HG03571 (cell line): ENCODE results near the gene LAMTOR4.
"Not testable (repeated sequence)": the region's sequence is repeated elsewhere in the genome, so short reads cannot be mapped to it uniquely, and the experiment has no call there.

Source experiments
- ATAC-seq: cut with Tn5 transposase; IDR thresholded peaks from one replicate; pipeline ENCODE4 v1.9.1; 2021; ENCODE audit not compliant: unreplicated experiment

LAMTOR4 gene

DNA sequence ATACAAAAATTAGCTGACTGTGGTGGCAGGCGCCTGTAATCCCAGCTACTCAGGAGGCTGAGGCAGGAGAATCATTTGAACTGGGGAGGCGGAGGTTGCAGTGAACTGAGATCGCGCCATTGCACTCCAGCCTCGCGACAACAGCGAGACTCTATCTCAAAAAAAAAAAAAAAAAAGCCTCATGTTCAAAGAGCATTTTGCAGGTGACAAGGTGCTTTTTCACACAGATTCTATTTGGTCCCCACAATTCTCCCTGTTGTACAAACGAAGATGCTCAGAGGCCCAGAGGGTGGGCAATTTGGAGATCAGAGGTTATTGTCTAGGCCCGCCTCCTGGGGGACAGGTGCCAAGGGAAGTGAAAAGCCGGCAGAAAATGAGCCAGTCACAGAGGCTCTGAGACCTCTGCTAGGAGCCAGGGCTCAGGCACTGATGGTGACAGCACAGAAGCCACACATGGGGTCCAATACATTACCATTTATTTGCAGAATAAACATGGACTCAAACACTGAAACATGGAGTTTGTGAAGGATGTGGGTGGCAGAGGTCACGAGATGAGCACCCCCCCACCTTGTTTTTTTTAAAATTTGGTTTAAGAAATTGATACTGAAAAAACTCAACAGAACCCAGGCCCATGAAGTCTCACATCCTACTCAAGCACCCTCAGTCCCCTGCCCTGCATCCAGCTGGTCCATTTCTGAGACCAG, 20.6 kb downstream of the LAMTOR4 start:
- no peak for ATAC-seq

DNA sequence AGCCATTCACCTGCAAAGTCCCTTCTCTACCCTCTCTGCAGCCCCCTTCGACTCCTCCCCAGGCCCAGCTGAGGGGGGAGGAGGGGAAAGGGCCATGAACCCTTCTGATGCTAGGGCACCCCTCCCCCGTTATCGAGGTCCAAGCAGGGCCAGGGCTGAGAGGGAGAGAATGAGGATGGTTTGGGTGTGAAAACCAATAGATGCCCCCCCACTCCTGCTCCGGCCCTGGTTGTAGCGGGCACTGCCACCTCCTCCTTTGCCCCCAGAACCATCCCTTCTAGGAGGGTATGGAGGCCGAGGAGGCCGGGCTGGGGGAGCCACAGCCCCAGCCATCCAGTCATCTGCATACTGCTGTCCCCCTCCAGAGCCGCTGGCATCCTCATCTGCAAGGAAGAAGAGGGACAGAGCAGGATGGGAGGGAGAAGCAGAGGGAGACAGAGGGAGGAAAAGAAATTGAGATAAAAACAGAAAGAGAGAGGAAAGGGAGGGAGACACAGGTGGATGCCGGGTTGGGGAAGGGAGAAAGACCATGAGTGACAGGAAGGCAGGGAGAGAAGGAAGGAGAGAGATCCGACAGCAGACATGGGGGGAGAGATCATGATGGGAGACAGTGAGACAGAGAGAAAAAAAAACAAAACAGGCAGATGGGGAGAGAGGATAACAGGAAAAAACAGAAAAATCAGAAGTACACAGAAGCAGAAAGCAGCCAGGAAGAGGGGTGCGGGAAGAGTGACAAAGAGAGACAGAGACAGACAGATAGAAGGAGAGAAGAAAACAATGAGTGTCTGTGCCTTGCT, 21.6 kb downstream of the LAMTOR4 start:
- no peak for ATAC-seq

DNA sequence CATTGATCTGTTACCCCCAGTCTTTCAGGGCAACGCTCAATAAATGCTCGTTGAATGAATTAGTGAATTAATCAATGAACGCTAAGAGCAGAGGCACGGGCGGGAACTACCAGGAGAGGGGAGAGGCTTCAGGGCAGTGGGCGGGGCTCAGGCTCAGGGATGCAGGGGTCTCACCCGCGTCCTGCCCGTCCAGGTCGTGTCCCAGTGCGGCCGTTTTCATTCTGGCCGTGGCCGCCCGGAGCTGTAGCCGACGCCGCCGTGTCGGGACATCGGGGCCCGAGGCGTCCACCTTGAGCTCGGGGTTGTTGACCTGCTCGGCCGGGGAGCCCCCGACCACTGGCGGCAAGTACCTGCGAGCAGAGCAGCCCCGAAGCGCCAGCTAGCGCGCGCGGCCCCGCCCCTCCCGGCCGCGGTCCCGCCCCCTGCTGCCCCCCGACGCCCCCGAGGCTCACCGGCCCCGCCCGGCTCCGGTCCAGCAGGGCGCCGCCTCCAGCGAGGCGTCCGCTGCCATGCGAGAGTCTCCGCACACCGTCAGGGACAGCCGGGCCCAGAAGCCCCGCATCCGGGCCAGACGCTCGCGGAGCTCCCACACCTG, 22.5 kb downstream of the LAMTOR4 start:
- ATAC-seq, result no peak

DNA sequence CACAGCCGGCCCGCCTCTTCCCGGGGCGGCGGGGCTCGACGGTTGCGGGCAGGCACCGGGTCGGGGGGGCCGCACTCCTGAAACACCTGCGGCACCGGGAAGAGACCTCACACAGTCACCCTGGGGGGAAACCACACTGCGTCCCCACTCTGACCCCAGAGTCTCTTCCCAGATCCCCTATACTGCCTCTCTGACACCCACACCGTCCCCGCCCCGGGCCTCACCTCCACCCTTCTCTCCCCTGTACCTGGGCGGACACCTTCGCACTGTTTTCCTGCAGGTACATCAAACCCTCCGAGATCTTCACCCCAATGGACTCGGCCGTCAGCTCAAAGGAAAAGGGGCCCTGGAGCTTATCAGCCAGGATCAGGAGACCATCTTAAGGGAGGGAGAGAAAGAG, 23.1 kb downstream of the LAMTOR4 start:
- no peak for ATAC-seq

DNA sequence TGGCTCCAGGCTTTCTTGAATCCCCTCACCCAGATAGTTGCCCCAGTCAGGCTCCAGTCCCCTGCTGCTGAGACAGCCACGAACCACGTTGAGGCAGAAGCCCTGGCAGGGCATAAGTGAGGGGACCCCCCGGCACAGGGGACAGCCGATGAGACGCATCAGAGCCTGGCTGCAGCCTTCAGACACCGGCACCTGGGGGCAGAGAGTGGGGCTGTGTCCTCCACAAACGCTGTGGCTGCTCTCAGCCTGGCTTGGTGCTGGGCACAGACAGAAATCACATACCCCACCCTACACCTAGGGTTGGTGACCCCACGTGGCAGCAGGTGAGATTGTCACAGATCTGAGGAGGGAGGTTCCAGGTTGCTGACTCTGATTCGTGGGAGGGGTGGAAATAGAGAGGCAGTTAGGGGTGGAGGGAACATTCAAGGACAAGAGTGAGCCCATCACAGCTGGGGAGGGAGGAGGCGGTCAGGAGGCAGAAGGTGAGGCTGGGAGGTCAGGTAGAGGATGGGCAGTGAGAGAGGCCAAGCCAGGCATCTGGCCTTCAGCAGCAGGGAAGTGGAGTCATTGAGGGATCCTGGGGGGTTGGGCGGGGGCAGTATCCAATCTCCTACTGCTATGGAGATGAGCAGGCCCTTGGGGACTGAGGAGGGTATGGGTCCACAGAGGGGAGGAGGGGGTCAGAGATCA, 25.2 kb downstream of the LAMTOR4 start:
- no peak for ATAC-seq

DNA sequence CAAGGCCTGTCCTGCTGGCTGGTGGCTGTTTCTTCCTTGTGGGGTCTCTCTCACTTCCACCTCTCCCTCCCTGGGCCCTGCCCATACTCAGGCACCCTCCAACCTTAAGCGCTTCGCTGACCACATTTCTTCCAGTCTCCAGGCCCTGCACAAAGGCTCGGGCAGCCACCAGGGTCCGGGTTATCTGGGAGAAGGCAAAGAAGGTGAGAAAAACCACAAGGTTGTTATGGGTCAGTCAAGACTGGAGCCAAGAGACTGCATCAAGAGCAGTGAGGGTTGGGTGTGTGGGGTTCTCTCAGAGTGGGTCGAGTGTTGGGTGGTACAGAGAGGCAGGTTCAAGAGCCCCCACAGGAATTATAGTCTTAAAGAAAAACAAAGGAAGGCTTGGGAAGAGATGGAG, 25.9 kb downstream of the LAMTOR4 start:
- ATAC-seq, result no peak

DNA sequence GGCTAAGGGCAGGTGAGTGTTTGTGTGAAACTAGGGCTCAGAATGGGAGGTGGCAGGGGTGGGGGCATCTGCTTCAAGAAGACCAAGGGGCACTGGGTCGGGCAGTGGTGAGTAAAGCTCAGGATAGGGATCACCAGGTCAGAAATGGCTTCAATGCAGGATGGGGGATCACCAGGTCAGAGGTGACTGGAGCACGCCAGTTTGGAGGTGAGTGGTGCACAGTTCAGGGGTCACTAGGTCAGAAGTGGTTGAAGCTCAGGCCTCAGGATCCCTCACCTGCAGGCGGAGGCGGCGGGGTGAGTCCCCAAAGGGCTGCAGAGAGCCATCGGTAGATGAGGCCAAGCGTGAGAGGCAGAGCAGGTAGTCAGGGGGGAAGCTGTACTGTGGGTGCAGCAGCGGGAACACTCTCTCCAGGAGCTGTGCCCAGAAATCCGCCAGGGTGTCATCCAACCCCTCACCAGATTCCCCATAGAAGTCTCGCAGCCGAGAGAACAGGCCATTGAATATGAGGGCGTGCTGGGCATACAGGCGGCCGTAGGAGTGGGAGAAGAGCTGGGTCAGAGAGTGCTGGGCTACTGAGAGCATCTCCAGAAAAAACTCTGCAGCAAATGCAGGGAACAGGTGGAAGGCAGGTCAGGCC, 26.7 kb downstream of the LAMTOR4 start:
- ATAC-seq, result no peak

DNA sequence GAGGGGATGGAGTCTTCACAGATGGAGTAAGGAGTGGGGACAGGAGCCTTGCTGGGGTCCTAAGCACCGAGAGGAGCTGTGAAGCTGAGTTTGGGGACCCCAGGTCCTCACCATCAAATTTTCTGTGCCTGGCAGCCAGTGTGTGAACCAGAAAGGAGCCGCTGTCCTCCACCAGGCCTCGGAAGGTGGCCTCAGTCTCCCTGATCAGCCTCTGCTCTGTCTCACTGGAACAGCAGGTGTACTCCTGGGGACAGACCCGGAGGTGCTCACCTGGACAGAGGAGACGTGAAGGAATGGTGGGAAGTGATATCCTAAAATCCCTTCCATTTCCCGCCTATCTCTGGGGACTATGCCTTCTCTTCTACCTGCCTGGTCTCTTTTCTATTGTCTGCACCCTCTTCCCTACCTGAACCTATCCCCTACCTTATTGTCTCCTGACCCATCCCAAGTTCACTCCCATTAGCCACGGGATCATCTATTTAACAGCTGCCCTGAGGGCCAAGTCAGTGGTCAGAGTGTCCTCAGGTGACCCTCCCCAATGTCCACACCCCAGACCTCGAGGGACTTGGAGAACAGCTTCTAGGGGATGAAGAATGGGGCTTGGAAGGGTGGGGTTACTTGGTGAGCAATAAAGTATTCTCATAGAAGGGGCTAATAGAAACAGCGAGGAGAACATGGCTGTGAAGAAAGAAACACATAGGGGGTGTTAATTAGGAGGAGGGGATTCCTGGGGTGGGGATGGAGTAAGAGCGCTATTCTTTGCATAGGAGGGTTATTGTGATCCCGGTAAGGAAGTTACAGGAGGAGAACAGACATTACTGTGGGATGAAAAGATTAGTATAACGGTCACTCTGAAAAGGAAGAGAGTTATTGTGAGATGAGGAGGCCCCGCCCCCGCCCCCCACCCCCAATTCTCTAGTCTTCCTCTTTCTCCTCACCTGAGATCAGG, 27.7 kb downstream of the LAMTOR4 start:
- no peak for ATAC-seq

DNA sequence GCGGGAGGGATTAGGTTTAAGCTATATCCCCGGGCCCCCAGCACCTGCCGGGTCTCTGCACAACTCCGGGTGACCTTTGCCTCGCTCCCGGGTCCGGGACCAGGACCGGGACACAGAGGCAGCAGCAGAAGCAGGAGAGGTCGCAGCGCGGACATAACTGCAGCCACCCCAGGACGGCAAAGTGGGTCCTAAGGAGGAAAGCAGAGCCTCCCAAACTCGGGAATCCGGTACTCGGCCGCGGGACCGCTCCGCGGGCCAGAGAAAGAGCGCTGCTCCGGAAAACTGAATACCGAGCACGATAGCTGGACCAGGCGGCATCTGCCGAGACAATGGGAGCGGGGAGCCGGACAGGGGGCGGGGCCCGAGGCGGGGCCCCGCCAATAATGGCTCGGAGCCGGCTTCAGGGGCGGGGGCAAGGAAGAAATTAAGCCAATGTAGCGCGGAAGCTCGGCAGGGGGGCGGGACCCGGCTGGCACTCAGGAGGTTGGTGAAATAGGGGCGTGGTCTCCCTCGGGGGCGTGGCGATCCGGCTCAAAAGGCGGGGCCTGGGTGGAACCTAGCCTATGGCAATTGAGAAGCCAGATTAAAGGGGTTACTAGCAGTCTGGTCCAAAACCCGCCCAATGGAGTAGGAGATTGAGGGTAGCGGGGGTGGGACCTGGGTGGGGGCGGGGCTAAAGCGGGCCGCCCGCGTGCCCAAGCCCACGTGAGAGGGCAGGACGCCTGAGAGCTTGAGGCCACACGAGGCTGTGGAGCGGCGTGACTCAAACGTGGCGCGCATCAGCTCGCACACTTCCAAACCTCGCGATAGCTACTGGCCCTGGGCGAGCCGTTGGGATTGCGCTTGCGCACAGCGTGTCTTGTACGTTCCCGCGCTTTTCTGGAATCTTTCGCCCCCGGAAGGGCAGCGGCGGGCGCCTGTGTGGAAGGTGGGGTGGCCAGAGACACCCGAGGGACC, 28.6 kb downstream of the LAMTOR4 start, which contains the start of the genes GPC2 and STAG3:
Gene GPC2, minus strand, starts transcription at position 337 of the 957 bp plus-strand sequence. Its CDS starts 182 bp downstream, at position 155.
Gene STAG3, plus strand, starts transcription at position 874 of the 957 bp plus-strand sequence. CDS start 2,639 bp downstream, outside the sequence.
- peak; percentile 81 for ATAC-seq

DNA sequence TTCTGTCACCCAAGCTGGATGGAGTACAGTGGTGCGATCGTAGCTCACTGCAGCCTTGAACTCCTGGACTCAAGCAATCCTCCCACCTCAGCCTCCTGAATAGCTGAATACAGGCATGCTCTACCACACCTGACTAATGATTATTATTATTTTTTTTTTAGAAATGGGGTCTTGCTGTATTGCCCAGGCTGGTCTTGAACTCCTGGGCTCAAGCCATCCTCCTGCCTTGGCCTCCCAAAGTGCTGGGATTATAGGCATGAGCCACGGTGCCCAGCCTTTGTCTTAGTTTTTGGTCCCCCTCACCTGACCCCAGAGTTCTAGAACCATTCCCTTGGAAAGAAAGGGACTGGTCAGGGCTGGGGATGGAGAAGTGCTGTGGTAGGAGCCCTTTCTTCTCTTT, 31.4 kb downstream of the LAMTOR4 start:
- not testable (repeated sequence) for ATAC-seq

DNA sequence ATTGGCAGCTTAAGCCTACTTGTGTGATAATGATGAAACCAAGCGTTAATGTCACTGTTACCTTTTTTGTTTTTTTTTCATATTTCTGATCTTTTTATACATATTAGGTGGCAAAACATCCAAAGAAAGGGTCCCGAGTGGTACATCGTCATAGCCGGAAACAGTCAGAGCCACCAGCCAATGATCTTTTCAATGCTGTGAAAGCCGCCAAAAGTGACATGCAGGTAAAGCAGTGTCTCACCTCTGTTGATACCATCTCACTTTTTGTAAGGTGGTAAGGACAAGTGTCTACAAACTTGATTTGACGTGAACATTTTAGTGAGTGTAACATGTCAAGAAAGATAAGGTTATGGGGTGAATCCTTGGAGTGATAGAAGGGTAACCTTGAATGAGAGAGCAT, 33.9 kb downstream of the LAMTOR4 start:
- ATAC-seq, result not testable (repeated sequence)

DNA sequence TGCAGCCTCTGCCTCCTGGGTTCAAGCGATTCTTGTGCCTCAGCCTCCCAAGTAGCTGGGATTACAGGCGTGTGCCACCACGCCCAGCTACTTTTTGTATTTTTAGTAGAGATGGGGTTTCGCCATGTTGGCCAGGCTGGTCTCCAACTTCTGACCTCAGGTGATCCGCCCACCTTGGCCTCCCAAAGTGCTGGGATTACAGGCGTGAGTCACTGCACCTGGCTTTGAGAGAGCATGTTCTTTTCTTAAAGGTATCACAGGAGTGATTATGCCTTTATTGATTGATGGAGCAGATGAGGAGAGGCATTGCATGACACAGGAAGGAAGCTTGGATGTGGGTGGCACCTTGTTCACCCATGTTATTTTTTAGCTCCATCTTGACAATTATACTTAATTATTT, 34.4 kb downstream of the LAMTOR4 start:
- not testable (repeated sequence) for ATAC-seq

DNA sequence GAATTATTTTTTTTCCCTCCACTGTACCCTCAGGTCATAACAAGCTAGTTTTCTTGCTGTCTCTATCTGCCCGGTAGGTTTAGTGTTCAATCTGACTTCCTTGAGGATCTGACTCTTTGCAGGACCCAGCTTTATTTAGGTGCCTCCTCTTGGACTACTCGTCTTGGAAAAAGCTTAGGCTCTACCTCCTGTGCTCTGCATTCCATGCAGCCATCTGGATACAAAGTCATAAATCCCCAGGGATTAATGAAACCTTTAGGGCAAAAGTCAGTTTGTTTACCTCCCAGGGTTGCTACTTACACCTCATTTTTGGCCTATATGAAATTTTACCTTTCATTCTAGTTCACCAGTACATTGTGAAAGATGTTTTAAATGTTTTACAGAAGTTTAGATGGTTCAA, 37.0 kb downstream of the LAMTOR4 start:
- ATAC-seq, result no peak

DNA sequence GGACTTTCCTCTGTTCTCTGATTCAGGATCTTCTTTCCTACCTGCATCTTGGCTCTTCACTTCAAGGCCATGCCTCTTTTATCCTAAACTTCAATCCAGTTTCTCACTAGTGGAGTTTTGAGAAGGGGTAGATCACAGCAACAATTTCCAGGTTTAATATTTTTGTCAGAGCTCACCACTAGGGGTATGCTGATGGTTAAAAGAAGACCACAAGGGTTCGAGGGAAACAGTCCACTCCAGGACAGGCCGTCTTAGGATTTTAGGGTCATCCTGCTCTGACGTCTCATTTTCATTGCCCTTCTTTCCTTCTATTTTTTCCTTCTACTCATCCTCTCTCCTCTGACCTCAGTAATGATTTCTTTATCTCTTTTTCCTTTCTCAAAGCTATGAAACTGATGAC, 40.3 kb downstream of the LAMTOR4 start:
- no peak for ATAC-seq

DNA sequence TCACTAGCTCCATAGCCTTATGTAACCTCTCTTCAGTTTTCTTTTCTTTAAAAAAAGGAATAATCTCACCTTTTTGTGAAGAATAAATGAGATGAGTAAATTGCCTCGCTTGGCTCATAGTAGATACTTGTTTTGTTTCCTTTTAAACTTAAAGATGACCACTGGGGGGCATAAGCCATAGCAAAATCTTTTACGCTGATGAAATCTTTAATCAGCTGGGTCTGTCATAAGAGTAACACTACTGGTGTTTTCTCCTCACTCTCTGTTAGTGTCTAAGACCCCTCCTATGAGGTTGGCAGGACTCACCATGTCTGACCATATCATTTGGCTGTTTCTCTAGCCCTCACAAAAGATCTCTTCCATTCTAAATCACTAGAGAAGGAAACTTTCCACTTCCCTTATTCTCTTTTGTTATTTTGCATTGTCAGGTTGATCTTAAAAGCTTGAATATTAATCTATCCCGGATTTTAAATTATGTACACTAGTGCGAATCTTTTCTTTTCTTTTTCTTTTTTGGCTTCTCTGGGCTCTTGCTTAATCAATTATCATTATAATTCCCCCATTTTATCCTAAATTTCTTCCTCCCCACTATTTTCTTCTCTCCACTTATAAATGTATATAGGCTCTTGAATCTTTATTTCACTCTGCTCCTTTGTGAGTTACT, 41.5 kb downstream of the LAMTOR4 start:
- peak; percentile 60 for ATAC-seq

DNA sequence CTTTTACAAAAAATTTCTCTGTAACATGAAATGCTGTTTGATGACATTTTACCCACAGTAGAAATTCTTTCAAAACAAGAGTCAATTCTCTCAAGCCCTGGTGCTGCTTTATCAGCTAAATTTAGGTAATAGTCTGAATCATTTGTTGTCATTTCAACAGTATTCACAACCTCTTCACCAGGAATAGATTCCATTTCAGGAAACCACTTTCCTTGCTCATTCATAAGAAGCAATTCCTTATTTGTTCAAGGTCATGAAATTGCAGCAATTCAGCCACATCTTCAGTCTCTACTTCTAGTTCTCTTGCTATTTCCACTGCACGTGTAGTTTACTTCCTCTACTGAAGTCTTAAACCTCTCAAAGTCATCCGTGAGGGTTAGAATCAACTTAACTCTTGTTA, 43.1 kb downstream of the LAMTOR4 start:
- ATAC-seq, result no peak

DNA sequence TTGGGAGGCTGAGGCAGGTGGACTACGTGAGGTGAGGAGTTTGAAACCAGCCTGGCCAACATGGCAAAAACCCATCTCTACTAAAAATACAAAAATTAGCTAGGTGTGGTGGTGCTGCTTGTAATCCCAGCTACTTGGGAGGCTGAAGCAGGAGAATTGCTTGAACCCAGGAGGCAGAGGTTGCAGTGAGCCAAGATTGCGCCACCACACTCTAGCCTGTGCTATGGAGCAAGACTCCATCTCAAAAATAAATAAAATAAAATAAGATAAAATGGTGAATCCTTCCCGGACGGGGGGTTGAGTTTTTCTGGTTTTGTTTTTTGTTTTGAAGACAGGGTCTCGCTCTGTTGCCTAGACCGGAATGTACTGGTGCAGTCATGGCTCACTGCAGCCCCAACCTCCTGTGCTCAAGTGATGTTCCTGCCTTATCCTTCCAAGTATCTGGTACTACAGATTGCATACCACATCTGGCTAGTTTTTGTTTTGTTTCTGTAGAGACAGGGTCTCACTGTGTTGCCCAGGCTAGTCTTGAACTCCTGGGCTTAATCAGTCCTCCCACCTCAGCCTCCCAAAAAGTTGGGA, 43.7 kb downstream of the LAMTOR4 start:
- not testable (repeated sequence) for ATAC-seq

DNA sequence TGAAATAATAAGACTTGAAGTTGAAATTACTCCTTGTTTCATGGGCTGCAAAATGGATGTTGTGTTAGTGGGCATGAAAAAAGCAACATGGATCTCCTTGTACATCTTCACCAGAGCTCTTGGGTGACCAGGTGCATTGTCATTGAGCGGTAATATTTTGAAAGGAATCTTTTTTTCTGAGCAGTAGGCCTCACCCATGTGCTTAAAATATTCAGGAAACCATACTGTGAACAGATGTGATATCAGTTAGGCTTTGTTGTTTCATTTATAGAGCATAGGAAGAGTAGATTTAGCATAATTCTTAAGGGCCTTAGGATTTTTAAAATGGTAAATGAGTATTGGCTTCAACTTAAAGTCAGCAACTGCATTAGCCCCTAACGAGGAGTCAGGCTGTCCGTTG, 44.3 kb downstream of the LAMTOR4 start:
- ATAC-seq, result no peak
